GM19468 (cell line): Measurements from ENCODE around the gene FRS2.

Source experiments
- ATAC-seq: cut with Tn5 transposase; IDR thresholded peaks from one replicate; pipeline ENCODE4 v1.9.1; 2021; ENCODE audit warnings: mild to moderate bottlenecking, moderate library complexity, moderate number of reproducible peaks; ENCODE audit not compliant: unreplicated experiment; ENCODE audit errors: extremely low read depth

Gene FRS2

DNA sequence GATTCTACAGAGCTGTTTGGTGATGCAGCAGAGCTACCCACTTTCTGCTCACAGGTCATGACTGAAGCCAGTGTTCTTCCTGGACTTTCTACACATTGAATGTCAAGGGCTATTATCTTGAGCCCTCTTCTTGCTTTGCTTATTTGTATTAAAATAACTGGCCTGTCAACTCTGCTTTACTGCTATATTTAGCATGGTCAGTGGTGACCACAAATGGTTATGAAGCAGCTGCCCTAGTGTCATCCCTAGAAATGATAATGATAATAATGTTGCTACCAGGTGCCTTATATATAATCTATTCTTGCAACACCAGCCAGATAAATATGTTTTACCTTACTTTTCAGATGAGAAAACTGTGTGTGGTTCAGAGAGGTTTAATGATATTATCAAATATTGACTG lies 143.2 kb downstream of the FRS2 start:
- no peak for ATAC-seq

DNA sequence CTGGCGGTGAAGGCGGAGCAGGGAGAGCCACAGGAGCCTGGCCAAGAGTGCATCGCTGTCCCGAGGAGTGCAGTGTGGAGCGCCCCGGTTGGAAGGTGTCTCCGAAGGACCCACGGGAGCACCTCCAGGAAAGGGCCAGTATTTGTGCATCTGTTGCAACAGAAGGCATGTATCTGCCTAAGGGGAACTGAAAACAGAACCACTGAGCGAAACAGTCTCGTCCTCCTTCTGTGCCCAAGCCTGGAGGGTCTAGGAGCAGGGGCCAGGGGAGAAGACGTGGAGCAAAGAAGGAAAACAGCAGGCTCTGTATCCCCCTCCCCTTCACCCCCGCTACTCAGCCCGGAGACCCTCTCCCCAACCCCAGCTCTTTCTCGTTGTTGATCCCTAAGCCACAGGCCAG lies 145.8 kb downstream of the FRS2 start:
- ATAC-seq, result no peak

DNA sequence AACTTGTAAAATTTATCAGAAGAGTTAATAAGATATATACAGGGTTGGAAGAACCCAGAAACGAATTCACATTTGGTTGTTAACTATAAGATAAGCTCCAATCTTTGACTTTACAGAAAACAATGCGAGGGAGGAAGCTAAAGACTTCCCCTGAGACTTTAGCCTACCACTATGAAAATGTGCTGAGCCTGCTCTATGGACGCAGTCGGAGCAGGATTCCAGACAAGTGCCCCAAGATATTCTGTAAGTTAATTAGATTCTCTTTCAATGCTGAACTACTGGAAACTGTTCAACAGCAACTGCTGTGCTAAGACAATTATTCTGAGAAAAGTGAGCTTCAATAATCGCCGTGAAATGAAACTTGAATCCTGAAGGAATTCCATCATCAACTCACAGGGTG lies 148.9 kb downstream of the FRS2 start:
- no peak for ATAC-seq

DNA sequence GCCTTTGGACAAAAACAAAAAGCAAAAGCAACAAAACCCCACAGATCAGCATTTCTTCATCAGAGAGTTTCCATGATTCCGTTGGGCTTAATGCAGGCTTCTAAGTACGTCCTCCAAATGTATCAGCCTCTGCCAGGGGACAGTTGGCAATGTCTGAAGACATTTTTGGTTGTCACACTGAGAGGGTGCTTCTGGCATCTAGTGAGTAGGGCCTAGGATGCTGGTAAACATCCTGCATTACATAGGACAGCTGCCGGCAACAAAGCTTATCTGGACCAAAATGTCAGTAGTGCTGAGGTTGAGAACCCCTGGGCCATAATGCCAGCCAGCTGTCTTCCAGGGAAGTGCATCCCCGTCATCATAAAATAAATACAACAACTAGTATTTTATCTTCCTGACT lies 149.9 kb downstream of the FRS2 start:
- no peak for ATAC-seq

DNA sequence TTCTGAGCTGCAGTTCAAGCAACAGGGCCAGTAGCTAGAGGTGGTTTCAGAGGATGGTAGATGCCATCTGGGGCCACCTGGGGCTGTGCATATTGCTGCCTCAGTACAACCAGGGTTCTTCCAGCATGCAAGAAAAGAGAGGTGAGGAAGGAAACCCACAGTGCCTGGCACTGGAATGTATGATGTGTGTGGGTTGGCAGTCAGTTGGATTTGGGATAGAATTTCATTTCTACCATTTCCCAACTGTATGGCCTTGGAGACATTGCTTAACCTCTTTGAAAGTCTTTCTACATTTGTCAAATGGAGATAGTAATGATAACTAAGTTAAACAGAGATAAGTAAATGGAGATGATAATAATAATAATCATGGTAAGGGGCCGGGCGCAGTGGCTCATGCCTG lies 150.7 kb downstream of the FRS2 start:
- ATAC-seq, result no peak

DNA sequence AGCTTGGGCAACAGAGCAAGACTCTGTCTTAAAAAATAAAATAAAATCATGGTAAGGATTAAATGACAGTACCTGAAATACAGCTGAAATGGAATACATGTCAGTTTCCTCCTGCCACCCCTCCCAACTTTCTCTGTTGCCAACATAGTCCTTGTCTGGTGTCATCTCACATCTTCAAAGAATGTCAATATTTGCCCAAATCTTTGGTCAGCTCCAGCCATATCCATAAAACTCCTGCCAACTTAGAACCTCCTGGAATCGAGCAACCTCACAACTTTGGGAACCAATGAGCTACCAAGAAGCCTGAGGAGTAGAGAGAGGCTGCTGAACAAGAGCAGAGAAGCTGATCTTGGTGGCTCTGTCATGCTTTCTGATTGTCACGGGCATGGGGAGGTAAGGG lies 151.4 kb downstream of the FRS2 start:
- ATAC-seq, result no peak

DNA sequence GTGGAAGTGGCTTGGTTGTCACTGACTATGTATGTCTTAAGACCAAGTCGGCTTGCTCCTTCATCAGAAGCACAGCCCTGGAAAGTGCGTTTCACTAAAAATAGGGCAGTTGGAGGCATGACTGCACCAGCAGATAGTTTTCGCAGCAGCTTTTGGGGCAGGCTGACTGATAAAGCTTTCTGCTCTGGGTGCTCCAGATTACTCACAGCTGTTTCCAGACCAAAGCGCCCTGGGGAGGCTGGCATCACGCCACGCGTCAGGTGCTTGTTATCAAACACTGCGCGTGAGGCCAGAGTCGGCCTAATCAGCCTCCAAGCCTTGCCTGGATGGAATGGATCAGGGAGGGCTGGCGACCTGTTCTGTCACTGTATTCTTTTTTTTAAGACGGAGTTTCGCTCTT lies 153.8 kb downstream of the FRS2 start:
- no peak for ATAC-seq

DNA sequence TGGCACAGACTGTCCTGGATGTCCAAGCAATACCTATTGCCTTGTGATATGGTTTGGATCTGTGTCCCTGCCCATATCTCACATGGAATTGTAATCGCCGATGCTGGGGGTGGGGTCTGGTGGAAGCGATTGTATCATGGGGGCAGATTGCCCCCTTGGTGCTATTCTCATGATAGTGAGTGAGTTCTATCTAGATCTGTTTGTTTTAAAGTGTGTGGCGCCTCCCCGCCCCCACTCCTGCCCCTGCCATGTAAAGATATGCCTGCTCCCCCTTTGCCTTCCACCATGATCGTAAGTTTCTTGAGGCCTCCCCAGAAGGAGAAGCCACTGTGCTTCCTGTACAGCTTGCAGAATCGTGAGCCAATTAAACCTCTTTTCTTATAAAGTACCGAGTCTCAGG lies 157.3 kb downstream of the FRS2 start:
- ATAC-seq, result no peak
